Measurements from ENCODE around the gene ABLIM2.

- no peak for TF ChIP-seq EZH2 (optimal IDR thresholded peaks at IDR 0.05; ENCODE audit: low read depth, low read length)
- TF ChIP-seq, protein P1, sequence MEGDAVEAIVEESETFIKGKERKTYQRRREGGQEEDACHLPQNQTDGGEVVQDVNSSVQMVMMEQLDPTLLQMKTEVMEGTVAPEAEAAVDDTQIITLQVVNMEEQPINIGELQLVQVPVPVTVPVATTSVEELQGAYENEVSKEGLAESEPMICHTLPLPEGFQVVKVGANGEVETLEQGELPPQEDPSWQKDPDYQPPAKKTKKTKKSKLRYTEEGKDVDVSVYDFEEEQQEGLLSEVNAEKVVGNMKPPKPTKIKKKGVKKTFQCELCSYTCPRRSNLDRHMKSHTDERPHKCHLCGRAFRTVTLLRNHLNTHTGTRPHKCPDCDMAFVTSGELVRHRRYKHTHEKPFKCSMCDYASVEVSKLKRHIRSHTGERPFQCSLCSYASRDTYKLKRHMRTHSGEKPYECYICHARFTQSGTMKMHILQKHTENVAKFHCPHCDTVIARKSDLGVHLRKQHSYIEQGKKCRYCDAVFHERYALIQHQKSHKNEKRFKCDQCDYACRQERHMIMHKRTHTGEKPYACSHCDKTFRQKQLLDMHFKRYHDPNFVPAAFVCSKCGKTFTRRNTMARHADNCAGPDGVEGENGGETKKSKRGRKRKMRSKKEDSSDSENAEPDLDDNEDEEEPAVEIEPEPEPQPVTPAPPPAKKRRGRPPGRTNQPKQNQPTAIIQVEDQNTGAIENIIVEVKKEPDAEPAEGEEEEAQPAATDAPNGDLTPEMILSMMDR (IDR thresholded peaks at IDR 0.05; ENCODE audit: low read length) = no peak
These were observed 185.1 kb downstream of the ABLIM2 start for GRCh38 chr4:7973545-7973981.
